DND-41 (cell line): ENCODE results near the gene EPAS1.

ENCODE experiments used
- CTCF ChIP-seq: IDR thresholded peaks from 2 replicates; pipeline ENCODE4 v1.5.1; 2012; ENCODE audit warnings: borderline replicate concordance, low read length, moderate library complexity, mild to moderate bottlenecking; ENCODE audit not compliant: poor library complexity, severe bottlenecking; ENCODE audit errors: extremely low read depth
- EZH2 ChIP-seq: IDR thresholded peaks from 3 replicates; pipeline ENCODE4 v1.6.1; 2012; ENCODE audit warnings: borderline replicate concordance, low read depth, mild to moderate bottlenecking, moderate library complexity, low read length, inconsistent platforms; ENCODE audit not compliant: severe bottlenecking

GRCh38 chr2:46297546-46298271 is 502 bp downstream of the EPAS1 start:
- TF ChIP-seq EZH2 (no peak), CTCF (no peak)
